Liver (tissue), 9 donors: ENCODE results near the gene OCA2. TPM values are rescaled to one million over a fixed set of nuclear protein-coding genes. Genes with fewer than 3 reads are reported as not detected.

Experiments used
- DNase-seq: peaks from one replicate; pipeline ENCODE4 v3.0.0-alpha.2; 2017; ENCODE audit warnings: low spot score
- H3K27ac ChIP-seq, 2 donors: one replicate each; pipeline ENCODE4 v1.7.0; 2013; ENCODE audit warnings: inconsistent platforms in 2 of 2, low read length in 2 of 2, control low read depth in 1 of 2, low read depth in 1 of 2, mild to moderate bottlenecking in 1 of 2
- H3K27me3 ChIP-seq, 4 donors: one replicate each; pipeline versions ENCODE4 v1.6.1 to v1.7.0; 2013; ENCODE audit warnings: low read length in 3 of 4, inconsistent platforms in 1 of 4, mild to moderate bottlenecking in 1 of 4, moderate library complexity in 1 of 4; ENCODE audit not compliant: control insufficient read depth in 4 of 4, insufficient read depth in 4 of 4
- H3K36me3 ChIP-seq, 4 donors: one replicate each; pipeline versions ENCODE4 v1.6.1 to v1.7.0; 2013; ENCODE audit warnings: low read length in 3 of 4, mild to moderate bottlenecking in 3 of 4, low read depth in 1 of 4, moderate library complexity in 1 of 4; ENCODE audit not compliant: control insufficient read depth in 4 of 4, insufficient read depth in 3 of 4
- H3K4me1 ChIP-seq, 4 donors: one replicate each; pipeline versions ENCODE4 v1.6.1 to v1.7.0; 2013; ENCODE audit warnings: low read length in 3 of 4, mild to moderate bottlenecking in 3 of 4, moderate library complexity in 1 of 4; ENCODE audit not compliant: control insufficient read depth in 4 of 4, insufficient read depth in 4 of 4
- H3K4me3 ChIP-seq, 3 donors: one replicate each; pipeline versions ENCODE4 v1.6.1 to v1.7.0; 2013; ENCODE audit warnings: low read length in 3 of 3, control low read depth in 1 of 3, low read depth in 1 of 3, mild to moderate bottlenecking in 1 of 3
- H3K9ac ChIP-seq, 2 donors: one replicate each; pipeline ENCODE4 v1.7.0; 2013; ENCODE audit warnings: low read length in 2 of 2, mild to moderate bottlenecking in 2 of 2, moderate library complexity in 2 of 2, control low read depth in 1 of 2, low read depth in 1 of 2
- H3K9me3 ChIP-seq, 4 donors: one replicate each; pipeline versions ENCODE4 v1.6.1 to v1.7.0; 2013; ENCODE audit warnings: low read length in 3 of 4; ENCODE audit not compliant: control insufficient read depth in 4 of 4
- CTCF ChIP-seq: fragments of 150-350 bp; IDR thresholded peaks from 2 replicates; pipeline ENCODE4 v1.5.1; 2017; ENCODE audit warnings: improper control_type of control experiment, low read depth, low read length; ENCODE audit not compliant: missing input control
- EGR1 ChIP-seq, 2 donors: IDR thresholded peaks; 2 replicates each; pipeline ENCODE4 v1.6.1; 2016 to 2018; ENCODE audit warnings: antibody characterized with exemption in 2 of 2, low read depth in 2 of 2
- FOXA1 ChIP-seq: IDR thresholded peaks from 2 replicates; pipeline ENCODE4 v1.6.1; 2016; ENCODE audit warnings: antibody characterized with exemption
- FOXA2 ChIP-seq: IDR thresholded peaks from 2 replicates; pipeline ENCODE4 v1.6.1; 2016; ENCODE audit warnings: antibody characterized with exemption
- HNF4A ChIP-seq, 2 donors: conservative IDR thresholded peaks; 2 replicates each; pipeline ENCODE4 v1.6.1; 2016; ENCODE audit warnings: antibody characterized with exemption in 2 of 2, mild to moderate bottlenecking in 2 of 2
- JUND ChIP-seq, 2 donors: IDR thresholded peaks; 2 replicates each; pipeline ENCODE4 v1.6.1; 2016; ENCODE audit warnings: antibody characterized with exemption in 2 of 2
- MAX ChIP-seq: IDR thresholded peaks from 2 replicates; pipeline ENCODE4 v1.6.1; 2016; ENCODE audit warnings: antibody characterized with exemption
- NR2F2 ChIP-seq: IDR thresholded peaks from 2 replicates; pipeline ENCODE4 v1.6.1; 2016; ENCODE audit warnings: antibody characterized with exemption
- RAD21 ChIP-seq, 2 donors: IDR thresholded peaks; 2 replicates each; pipeline ENCODE4 v1.6.1; 2016; ENCODE audit warnings: antibody characterized with exemption in 2 of 2, mild to moderate bottlenecking in 2 of 2
- REST ChIP-seq: IDR thresholded peaks from 2 replicates; pipeline ENCODE4 v1.6.1; 2016; ENCODE audit warnings: antibody characterized with exemption, mild to moderate bottlenecking
- RXRA ChIP-seq, 2 donors: IDR thresholded peaks; 2 replicates each; pipeline ENCODE4 v1.6.1; 2017 to 2018; ENCODE audit warnings: antibody characterized with exemption in 2 of 2, mild to moderate bottlenecking in 1 of 2
- TAF1 ChIP-seq: conservative IDR thresholded peaks from 2 replicates; pipeline ENCODE4 v1.6.1; 2016; ENCODE audit warnings: antibody characterized with exemption, mild to moderate bottlenecking
- YY1 ChIP-seq: IDR thresholded peaks from 2 replicates; pipeline ENCODE4 v1.6.1; 2016; ENCODE audit warnings: antibody characterized with exemption, mild to moderate bottlenecking
- WGBS: extraction: QIAGEN DNeasy Blood & Tissue Kit; methylation state at CpG from one replicate; pipeline ENCODE4 v1.1.7; 2013; 5-methylcytosine and 5-hydroxymethylcytosine counted together
- polyA plus RNA-seq, 2 donors: library from polyadenylated mRNA; stranded (reverse) in 1 of 2; unstranded in 1 of 2; fragments of 200-250 nt in 1 of 2; fragments of >200 nt in 1 of 2; fragmentation: Nextera tagmentation in 1 of 2; extraction: Ambion mirVana in 1 of 2; gene quantifications; one replicate each; pipeline versions ENCODE4 v1.2.1 to v1.2.3, GENCODE V29; 2013 to 2015
- total RNA-seq, 2 donors: library from RNA; depleted of rRNA; stranded (reverse); fragments of >200 nt; gene quantifications; one replicate each; pipeline ENCODE4 v1.2.3, GENCODE V29; 2014
- donor health status: healthy.
- donor health status: healthy.
- donor health status: healthy.
- donor health status: healthy.
- donor health status: healthy.

Gene OCA2
- total and polyA plus RNA-seq, 4 donors = 0.02 to 0.56 (median 0.15) TPM

- no peak for TF ChIP-seq CTCF
- TF ChIP-seq EGR1 (IDR thresholded peaks at IDR 0.05; ENCODE audit: low read depth in 2 of 2) = no peak
- no peak for TF ChIP-seq NR2F2
Observed at GRCh38 chr15:28113394-28114113, 14.4 kb upstream of the OCA2 start (continued).

GRCh38 chr15:28112962-28113361, 13.8 kb upstream of the OCA2 start:
- Histone ChIP-seq H3K4me1 (no peaks in the 10 kb centered on the region), H3K4me3 (no peak overlapping the region), H3K9ac (no peak overlapping the region), H3K27ac (no peak overlapping the region), H3K27me3 (no peaks in the 10 kb centered on the region), H3K9me3 (no peaks in the 10 kb centered on the region), H3K36me3 (peaks cover 9 to 59% (median 35%) of the 10 kb centered on the region in 4 donors)
- no peak for DNase-seq
- WGBS = 98% methylated on average over 26 of the region's 26 CpGs
- TF ChIP-seq RXRA (IDR thresholded peaks at IDR 0.05) (no peak), TAF1 (no peak), FOXA1 (no peak), EGR1 (IDR thresholded peaks at IDR 0.05; ENCODE audit: low read depth in 2 of 2) (no peak), MAX (no peak), JUND (IDR thresholded peaks at IDR 0.05) (no peak), FOXA2 (no peak), RAD21 (IDR thresholded peaks at IDR 0.05) (no peak), CTCF (no peak), HNF4A (conservative IDR thresholded peaks at IDR 0.05) (no peak), REST (no peak), YY1 (no peak), NR2F2 (no peak)
